Measurements from ENCODE around the gene MAP3K9.

GRCh38 chr14:70722418-70722817, 86.9 kb downstream of the MAP3K9 start:
- TF ChIP-seq POLR2A (IDR thresholded peaks at IDR 0.05) (no peak), POLR2AphosphoS5 (IDR thresholded peaks at IDR 0.05) (no peak)
